NCI-H1436 treated with DMSO at 0.1 percent for 48 hours (cell line): ENCODE results near the gene GRIN3B.

Experiments
- DNase-seq: peaks from one replicate; lab custom pipeline; 2025; lab: John Stamatoyannopoulos, UW

Gene GRIN3B

DNA sequence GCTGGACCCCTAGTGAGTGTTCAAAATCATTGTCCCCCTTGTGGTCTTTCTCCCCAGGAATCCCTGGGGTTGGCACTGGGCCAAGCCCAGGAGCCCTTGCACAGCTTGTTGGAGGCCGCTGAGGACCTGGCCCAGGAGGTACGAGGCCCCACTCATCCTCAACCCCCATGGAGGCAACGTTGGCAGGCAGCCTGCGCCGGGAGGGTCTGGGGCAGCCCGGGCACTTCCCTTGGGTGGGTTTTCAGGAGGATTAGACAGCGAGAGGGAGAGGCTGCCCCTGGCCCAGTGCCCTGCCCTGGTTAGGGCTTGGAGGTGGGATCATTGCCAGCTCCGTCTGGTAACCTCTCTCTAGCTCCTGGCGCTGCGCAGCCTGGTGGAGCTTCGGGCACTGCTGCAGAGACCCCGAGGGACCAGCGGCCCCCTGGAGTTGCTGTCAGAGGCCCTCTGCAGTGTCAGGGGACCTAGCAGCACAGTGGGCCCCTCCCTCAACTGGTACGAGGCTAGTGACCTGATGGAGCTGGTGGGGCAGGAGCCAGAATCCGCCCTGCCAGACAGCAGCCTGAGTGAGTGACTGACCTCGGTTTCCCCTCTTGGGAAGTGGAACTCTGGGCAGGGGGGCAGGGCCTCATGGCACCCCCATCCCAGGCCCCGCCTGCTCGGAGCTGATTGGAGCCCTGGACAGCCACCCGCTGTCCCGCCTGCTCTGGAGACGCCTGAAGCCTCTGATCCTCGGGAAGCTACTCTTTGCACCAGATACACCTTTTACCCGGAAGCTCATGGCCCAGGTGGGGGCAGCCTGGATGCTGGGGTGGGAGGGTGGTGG lies 42.7 kb downstream of the GRIN3B start:
- DNase-seq, result no peak

DNA sequence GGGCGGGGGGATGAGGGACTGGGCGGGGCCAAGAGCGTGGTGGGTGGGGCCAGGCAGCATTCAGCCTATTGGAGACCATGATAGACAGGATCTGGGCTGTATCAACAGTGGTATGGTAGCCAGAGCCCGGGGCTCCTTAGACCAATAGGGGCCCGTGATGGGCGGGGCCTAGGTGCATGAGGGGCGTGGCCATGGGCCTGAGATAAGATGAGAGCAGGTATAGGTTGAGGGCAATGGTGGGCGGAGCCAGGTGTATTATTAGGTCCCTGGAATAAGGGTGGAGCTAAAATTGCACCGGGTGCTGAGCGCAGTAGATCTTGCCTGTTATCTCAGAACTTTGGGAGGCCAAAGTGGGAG lies 45.0 kb downstream of the GRIN3B start:
- DNase-seq, result no peak

DNA sequence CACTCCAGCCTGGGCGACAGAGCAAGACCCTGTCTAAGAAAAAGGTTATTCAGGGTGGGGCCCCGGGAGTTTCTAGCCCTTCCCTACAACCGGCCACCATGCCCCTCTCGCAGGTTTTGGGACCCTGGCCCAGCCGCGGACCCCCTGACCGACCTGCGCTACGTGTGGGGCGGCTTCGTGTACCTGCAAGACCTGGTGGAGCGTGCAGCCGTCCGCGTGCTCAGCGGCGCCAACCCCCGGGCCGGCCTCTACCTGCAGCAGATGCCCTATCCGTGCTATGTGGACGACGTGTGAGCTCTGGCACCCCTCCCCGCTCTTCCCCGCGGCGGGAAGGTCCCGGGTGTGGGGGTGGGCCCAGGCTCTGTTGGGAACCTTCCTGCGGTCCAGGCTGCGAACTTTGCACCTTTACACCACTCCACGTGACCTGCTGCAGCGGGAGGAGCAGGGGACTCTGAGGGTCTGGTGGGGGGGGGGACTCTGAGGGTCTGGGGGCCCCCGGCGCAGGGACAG lies 46.0 kb downstream of the GRIN3B start:
- no peak for DNase-seq

DNA sequence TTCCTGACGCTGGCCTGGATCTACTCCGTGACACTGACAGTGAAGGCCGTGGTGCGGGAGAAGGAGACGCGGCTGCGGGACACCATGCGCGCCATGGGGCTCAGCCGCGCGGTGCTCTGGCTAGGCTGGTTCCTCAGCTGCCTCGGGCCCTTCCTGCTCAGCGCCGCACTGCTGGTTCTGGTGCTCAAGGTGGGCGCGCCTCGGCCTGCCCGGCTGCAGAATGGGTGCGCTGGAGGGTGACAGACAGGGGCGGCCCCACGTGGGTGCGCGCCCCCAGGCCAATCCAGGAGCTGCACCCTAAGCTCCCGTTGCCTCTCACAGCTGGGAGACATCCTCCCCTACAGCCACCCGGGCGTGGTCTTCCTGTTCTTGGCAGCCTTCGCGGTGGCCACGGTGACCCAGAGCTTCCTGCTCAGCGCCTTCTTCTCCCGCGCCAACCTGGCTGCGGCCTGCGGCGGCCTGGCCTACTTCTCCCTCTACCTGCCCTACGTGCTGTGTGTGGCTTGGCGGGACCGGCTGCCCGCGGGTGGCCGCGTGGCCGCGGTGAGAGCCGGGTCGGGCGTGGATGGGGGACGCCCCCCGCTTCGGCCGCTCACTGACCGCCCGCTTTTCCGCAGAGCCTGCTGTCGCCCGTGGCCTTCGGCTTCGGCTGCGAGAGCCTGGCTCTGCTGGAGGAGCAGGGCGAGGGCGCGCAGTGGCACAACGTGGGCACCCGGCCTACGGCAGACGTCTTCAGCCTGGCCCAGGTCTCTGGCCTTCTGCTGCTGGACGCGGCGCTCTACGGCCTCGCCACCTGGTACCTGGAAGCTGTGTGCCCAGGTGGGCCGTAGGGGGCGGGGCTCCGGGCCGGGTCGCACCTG lies 46.8 kb downstream of the GRIN3B start:
- DNase-seq, result no peak

DNA sequence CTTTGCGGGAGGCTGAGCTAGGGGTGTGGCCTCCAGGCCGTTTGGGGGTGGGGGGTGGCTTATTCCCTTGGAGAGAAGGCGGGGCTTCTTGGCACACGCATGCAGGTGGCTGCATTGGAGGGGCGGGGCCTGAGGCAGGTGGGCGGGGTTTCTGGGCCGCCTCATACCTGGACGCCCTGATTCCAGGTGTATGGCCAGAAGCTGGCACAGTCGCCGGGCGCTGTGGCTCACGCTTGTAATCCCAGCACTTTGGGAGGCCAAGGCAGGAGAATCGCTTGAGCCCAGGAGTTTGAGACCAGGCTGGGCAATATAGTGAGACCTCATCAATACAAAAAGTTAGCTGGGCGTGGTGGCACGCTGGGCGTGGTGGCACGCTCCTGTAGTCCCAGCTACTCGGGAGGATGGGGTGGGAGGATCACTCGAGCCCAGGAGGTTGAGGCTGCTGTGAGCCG lies 47.5 kb downstream of the GRIN3B start:
- no peak for DNase-seq

DNA sequence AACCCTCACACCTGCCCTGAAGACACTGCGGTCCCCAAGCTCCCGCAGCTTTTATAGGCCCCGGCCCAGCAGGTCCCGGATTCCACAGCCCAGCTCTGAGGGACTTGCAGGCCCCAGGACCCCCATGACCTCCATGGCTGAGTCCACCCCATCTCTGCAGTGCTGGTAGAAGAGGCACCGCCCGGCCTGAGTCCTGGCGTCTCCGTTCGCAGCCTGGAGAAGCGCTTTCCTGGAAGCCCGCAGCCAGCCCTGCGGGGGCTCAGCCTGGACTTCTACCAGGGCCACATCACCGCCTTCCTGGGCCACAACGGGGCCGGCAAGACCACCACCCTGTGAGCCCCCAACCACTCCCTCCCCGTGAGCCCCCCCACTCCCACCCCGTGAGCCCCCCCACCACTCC lies 48.9 kb downstream of the GRIN3B start:
- no peak for DNase-seq

DNA sequence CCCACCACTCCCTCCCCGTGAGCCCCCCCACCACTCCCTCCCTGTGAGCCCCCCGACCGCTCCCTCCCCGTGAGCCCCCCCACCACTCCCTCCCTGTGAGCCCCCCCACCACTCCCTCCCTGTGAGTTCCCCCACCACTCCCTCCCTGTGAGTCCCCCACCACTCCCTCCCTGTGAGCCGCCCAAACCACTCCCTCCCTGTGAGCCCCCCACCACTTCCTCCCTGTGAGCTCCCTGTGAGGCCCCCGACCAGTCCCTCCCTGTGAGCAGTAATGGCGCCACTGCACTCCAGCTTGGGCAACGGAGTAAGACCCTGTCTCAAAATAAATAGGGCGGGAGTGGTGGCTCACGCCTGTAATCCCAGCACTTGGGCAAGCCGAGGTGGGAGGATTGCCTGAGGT lies 49.6 kb downstream of the GRIN3B start:
- DNase-seq, result no peak

DNA sequence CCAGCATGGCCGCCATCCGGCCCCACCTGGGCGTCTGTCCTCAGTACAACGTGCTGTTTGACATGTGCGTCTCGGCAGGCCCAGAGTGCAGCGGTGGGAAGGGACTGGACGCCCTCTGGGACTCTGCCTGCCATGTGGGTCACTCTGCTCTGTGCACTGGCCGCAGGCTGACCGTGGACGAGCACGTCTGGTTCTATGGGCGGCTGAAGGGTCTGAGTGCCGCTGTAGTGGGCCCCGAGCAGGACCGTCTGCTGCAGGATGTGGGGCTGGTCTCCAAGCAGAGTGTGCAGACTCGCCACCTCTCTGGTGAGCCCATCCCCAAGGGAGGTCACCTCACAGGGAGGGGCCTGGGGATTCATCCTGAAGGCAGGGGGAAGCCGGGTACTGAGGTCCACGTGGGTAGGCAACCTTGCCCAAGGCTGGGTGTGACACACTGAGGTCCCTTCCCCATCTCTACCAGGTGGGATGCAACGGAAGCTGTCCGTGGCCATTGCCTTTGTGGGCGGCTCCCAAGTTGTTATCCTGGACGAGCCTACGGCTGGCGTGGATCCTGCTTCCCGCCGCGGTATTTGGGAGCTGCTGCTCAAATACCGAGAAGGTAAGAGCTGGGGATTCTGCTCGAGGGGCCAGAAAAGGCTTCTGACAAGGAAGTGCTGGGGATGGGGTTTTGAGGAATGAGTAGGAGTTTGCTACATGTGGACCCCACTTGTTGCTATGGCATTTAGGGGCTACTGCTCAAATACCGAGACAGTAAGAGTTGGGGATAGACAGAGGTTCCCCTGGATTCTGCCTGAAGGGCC lies 51.0 kb downstream of the GRIN3B start:
- no peak for DNase-seq

DNA sequence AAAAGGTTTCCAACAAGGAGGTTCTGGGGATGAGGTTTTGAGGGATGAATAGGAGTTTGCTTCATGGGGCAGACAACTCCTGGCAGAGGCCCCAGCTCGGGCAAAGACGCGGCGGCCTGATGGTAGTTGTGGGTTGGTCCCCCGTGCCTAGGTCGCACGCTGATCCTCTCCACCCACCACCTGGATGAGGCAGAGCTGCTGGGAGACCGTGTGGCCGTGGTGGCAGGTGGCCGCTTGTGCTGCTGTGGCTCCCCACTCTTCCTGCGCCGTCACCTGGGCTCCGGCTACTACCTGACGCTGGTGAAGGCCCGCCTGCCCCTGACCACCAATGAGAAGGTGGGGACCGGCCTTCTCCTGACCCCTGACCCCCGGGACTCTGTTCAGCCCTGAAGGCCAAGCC lies 51.6 kb downstream of the GRIN3B start:
- DNase-seq, result no peak

DNA sequence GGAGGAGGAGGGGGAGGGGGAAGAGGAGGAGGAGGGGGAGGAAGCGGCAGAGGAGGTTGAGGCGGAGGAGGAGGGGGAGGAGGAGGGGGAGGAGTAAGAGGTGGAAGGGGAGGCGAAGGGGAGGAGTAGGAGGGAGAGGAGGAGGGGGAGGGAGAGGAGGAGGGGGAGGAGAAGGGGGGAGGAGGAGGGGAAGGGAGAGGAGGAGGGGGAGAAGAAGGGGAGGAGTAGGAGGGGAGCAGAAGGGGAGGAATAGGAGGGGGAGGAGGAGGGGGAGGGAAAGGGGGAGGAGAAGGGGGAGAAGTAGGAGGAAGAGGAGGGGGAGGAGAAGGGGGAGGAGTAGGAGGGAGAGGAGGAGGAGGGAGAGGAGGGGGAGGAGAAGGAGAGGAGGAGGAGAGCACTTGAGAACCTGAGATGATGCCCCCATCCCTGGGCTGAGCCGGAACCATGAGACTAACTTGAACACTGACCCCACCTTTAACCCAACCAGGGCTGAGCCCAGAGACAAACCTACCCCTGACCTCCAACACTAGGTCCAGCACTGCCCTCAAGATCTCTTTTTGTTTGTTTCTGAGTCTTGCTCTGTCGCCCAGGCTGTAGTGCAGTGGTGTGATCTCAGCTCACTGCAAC lies 52.2 kb downstream of the GRIN3B start:
- DNase-seq, result no peak

DNA sequence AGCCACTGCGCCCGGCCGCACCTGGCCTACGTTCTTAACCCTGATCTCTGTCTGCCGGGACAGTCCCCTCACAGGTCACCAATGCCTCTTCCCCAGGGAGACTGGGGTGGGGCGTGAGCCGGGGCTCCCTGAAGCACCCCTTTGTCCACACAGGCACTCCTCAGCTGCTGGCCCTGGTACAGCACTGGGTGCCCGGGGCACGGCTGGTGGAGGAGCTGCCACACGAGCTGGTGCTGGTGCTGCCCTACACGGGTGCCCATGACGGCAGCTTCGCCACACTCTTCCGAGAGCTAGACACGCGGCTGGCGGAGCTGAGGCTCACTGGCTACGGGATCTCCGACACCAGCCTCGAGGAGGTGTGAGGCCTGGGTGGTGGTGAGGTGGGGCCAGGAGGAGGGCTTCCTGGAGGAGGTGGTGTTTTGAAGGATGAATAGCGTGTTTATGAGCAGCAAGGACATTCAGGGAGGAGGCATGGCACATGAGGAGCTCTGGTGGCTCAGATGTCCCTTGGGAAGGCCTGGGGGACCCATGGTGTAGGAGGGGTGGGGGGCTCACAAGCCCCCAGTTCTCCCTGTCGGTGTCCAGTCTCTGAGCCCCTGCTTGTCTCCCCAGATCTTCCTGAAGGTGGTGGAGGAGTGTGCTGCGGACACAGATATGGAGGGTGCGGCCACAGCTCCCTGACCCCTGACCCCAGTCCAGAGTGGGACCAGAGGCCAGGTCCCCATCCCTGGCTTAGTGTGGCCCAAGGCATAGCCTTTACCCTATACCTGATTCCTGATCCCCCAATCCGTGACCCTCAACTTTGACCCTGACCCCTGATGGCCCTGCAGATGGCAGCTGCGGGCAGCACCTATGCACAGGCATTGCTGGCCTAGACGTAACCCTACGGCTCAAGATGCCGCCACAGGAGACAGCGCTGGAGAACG lies 53.2 kb downstream of the GRIN3B start:
- no peak for DNase-seq

DNA sequence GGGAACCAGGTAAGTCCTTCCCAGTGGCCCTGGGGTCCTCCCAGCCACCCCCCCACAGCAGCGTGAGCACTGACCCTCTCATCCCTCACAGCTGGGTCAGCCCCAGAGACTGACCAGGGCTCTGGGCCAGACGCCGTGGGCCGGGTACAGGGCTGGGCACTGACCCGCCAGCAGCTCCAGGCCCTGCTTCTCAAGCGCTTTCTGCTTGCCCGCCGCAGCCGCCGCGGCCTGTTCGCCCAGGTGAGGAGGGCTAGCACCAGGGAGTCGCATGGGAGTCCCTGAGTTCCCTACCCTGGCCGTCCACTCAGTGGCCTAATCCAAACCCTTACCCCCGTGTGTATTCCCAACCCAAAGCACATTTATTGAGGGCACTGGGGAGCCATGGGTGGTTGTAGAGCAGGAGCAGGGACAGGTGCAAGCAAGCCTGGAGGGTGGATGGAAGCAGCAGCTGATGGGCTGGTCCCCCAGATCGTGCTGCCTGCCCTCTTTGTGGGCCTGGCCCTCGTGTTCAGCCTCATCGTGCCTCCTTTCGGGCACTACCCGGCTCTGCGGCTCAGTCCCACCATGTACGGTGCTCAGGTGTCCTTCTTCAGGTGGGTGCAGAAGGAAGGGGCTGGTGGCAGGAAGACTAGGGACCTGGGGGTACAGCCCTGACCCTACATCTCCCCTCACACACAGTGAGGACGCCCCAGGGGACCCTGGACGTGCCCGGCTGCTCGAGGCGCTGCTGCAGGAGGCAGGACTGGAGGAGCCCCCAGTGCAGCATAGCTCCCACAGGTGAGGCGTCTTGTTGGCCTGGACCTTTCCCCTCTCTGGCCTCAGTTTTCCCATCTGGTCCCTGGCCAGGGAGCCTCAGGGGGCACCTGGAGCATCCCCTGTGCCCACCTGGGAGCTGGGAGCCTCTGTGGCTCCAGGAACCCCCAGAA lies 54.1 kb downstream of the GRIN3B start:
- no peak for DNase-seq

DNA sequence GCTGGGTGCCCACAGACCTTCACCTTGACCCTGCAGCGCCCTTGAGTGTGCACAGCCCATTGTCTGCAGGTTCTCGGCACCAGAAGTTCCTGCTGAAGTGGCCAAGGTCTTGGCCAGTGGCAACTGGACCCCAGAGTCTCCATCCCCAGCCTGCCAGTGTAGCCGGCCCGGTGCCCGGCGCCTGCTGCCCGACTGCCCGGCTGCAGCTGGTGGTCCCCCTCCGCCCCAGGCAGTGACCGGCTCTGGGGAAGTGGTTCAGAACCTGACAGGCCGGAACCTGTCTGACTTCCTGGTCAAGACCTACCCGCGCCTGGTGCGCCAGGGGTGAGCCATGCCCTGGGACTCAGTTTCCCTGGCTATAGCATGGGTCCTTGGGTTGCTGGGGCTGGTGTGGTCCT lies 54.8 kb downstream of the GRIN3B start:
- DNase-seq, result no peak

DNA sequence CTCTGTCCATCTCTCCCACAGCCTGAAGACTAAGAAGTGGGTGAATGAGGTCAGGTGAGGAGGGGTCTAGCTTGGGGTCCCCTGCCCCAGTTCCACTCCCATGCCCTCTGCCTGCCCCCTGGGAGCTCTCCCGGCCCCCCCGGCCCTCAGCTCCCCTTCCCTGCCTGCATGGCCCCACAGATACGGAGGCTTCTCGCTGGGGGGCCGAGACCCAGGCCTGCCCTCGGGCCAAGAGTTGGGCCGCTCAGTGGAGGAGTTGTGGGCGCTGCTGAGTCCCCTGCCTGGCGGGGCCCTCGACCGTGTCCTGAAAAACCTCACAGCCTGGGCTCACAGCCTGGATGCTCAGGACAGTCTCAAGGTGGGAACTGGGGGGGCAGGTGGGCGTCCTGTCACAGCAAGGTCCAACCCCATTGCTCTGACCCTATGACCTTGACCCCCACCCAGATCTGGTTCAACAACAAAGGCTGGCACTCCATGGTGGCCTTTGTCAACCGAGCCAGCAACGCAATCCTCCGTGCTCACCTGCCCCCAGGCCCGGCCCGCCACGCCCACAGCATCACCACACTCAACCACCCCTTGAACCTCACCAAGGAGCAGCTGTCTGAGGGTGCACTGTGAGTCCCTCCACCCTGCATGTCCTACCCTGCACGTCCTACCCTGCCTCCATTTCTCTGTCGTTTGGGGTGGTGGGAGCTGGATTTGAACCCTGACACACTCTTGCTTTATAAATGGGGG lies 55.8 kb downstream of the GRIN3B start:
- no peak for DNase-seq

DNA sequence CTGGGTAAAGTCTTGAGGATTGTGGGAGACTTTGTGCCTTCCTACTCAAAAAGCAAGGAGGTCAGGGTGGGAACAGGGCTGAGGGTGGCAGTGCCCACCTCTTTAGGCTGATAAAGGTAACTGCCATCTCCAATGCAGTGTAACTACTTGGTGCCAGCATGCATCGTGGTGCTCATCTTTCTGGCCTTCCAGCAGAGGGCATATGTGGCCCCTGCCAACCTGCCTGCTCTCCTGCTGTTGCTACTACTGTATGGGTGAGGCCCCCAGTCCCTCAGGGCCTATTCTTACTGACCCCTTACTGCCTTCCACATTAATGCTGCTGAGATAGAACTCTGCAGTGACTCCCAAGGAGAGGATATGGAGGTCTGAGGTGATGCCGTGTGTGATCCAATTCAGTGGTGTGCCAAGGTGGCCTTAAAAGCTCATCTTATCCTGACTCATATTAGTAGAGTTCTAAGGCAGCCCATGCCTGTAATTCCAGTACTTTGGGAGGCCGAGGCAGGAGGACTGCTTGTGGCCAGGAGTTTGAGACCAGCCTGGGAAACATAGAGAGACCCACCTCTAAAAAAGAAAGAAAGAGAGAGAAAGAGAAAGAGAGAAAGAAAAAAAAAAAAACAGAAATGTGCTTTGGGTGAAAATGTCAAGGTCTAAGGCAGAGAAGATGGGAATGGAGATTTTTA lies 57.1 kb downstream of the GRIN3B start:
- DNase-seq, result no peak

DNA sequence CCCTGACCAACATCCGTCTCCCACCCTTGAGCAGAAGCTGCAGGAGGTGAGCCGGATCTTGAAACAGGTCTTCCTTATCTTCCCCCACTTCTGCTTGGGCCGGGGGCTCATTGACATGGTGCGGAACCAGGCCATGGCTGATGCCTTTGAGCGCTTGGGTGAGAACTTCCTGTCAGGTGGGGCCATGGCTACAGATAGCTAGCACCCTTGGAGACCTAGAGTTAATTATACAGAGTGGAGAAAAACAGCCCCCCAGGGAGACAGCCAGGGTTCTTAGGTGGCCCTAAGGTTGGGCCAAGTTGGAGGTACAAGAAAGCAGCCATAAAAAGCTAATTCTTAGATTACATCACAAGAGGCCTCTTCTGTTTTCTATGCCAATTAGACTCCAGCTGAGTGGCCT lies 57.9 kb downstream of the GRIN3B start:
- no peak for DNase-seq
